GM12891 (cell line): ENCODE data around the gene TGM6.

ENCODE experiments used
- POLR2A ChIP-seq: IDR thresholded peaks from 2 replicates; pipeline ENCODE4 v1.6.1; 2011; ENCODE audit warnings: low read depth, low read length, control low read depth
- POLR2AphosphoS5 ChIP-seq: IDR thresholded peaks from 2 replicates; pipeline ENCODE4 v1.6.1; 2011; ENCODE audit warnings: low read depth, low read length, control low read depth

- TF ChIP-seq POLR2AphosphoS5 (no peak), POLR2A (no peak)
Measured at GRCh38 chr20:2420510-2420909, 39.8 kb downstream of the TGM6 start.
